ENCODE measurements around the gene CAMK1D.

Gene CAMK1D

GRCh38 chr10:12561307-12561706 is 212.0 kb downstream of the CAMK1D start:
- no peak for DNase-seq (ENCODE audit: low spot score)

- no peak for DNase-seq (ENCODE audit: low spot score)
Measured at GRCh38 chr10:12561720-12562119, 212.4 kb downstream of the CAMK1D start.

- no peak for DNase-seq (ENCODE audit: low spot score)
Measured at GRCh38 chr10:12563489-12563888, 214.1 kb downstream of the CAMK1D start.

- DNase-seq (ENCODE audit: low spot score), result no peak
Measured at GRCh38 chr10:12564173-12564572, 214.8 kb downstream of the CAMK1D start.

- no peak for DNase-seq (ENCODE audit: low spot score)
Measured at GRCh38 chr10:12566161-12567115, 217.1 kb downstream of the CAMK1D start.

- no peak for DNase-seq (ENCODE audit: low spot score)
Measured at GRCh38 chr10:12568391-12569009, 219.2 kb downstream of the CAMK1D start.

GRCh38 chr10:12572281-12572680 is 222.9 kb downstream of the CAMK1D start:
- DNase-seq (ENCODE audit: low spot score), result no peak

GRCh38 chr10:12577610-12578009 is 228.3 kb downstream of the CAMK1D start:
- DNase-seq (ENCODE audit: low spot score), result no peak

- DNase-seq (ENCODE audit: low spot score), result no peak
Measured at GRCh38 chr10:12579954-12580858, 230.9 kb downstream of the CAMK1D start.

- DNase-seq (ENCODE audit: low spot score), result no peak
Measured at GRCh38 chr10:12583891-12584595, 234.7 kb downstream of the CAMK1D start.

- no peak for DNase-seq (ENCODE audit: low spot score)
Measured at GRCh38 chr10:12586741-12587140, 237.4 kb downstream of the CAMK1D start.

- DNase-seq (ENCODE audit: low spot score), result no peak
Measured at GRCh38 chr10:12587451-12587888, 238.1 kb downstream of the CAMK1D start.

- no peak for DNase-seq (ENCODE audit: low spot score)
Measured at GRCh38 chr10:12588091-12588860, 238.9 kb downstream of the CAMK1D start.

GRCh38 chr10:12589291-12589690 is 239.9 kb downstream of the CAMK1D start:
- no peak for DNase-seq (ENCODE audit: low spot score)

- no peak for DNase-seq (ENCODE audit: low spot score)
Measured at GRCh38 chr10:12589791-12590190, 240.4 kb downstream of the CAMK1D start.

- DNase-seq (ENCODE audit: low spot score), result no peak
Measured at GRCh38 chr10:12590675-12591659, 241.6 kb downstream of the CAMK1D start.

GRCh38 chr10:12592967-12593366 is 243.6 kb downstream of the CAMK1D start:
- no peak for DNase-seq (ENCODE audit: low spot score)

GRCh38 chr10:12594448-12594944 is 245.1 kb downstream of the CAMK1D start:
- DNase-seq (ENCODE audit: low spot score), result no peak

GRCh38 chr10:12595936-12596576 is 246.7 kb downstream of the CAMK1D start:
- no peak for DNase-seq (ENCODE audit: low spot score)
